GM18520 (cell line): ENCODE data around the gene PEDS1.
"Not testable (repeated sequence)": the region's sequence is repeated elsewhere in the genome, so short reads cannot be mapped to it uniquely, and the experiment has no call there.

Experiments used
- ATAC-seq: cut with Tn5 transposase; IDR thresholded peaks from one replicate; pipeline ENCODE4 v1.9.1; 2021; ENCODE audit not compliant: unreplicated experiment

The PEDS1 gene

DNA sequence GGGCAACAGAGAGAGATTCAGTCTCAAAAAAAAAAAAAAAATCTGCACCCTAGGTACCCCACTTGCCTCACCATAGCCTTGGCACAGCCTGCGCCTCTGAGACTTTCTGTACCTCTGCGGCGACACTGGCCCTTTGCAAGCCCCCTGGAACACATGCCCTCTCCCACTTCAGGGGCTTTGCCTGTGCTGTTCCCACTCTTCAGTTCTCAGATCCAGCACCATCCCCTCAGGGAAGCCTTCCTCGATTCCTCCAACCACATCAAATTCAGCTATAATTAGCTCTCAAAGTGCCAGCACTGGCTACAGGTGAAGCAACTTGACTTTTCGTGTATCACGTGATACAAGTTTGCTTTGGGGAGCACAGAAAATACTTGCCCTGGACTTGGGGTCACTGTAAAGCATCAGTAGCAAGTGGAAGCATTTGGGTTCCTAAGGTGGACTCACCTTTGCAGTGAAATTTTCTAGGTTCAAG is 38.4 kb downstream of the PEDS1 start:
- no peak for ATAC-seq

DNA sequence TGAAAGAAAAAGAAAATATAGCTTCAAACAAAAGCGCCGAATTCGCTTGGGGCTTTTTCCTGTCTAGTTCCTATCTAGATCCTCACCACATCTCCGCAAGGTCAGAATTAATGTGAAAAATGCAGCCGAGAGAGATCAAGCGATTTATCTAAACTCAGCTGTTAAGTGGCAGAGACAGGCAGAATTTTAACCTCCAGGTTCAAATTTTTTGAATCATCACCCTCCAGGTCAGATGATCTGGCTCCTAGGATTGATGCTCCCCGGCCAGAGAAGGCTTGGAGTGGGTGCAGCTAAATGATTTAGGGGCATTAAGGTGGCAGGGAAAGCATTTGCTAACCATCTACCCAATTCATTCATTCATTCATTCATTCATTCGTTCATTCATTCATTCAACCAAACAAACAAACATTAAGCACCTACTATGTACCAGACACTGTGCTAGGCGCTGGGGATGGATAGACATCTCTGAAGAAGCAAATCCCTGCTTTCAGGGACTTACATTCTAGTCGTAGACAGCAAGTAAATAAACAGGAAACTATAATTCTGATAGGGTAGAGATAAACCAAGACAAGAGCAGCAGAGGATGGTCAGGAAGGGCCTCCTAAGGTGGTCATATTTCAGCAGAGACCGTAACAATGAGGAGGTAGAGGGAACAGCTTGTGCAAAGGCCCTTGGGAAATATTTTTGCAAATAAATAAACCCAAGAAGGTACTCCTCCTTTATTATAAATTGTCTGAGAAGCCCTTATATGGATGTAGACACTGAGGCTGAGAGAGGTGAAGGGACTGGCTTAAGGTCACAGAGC is 39.9 kb downstream of the PEDS1 start:
- ATAC-seq, result no peak

DNA sequence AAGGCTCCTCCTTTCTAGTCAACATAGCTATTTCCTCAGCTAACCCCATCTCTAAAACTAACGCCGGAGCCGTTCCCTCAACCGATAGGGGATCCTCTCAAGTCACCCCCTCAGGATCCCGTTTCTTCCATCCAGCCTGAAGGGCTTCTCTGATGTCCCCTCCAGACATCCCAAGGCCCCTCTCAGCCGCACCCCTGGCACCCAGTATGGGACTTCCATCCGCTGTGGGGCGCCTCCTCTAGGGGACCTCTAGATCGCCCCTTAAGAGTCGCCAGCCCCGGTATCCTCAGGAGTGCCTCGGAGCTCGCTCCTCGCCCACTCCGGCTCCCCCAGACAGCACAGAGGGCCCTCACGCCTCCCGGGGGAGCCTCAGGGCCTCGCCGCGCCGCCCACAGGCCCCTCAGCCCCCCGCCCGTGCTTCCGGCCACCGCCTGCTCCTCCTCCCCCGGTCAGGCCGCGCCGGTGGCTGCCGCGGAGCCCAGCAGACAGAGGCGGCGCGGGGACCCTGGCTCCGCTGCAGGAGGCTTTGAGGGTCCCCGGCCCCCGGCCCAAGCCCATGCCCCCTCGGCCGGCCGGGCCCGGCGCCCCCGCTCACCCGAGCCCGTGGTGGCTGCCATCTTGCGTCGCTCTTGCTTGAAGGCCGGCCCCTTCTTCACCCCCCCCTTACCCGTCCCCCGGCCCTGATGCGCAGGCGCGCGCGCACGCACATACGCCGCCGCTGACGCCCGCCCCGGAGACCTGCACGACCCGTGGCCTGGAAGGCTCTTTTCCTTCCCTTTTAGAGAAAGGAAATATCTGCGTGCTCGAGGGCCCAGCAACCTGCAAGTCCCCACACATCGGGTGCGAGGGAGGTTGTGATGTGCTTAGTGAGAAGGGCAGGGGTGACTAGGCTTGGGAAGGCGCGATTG is 40.8 kb downstream of the PEDS1 start, which contains the start of gene UBE2V1:
TSS of gene UBE2V1 (minus strand) at position 639 of the 908 bp plus-strand sequence. CDS start at position 617, 22 bp downstream.
- ATAC-seq, result peak; percentile 23

DNA sequence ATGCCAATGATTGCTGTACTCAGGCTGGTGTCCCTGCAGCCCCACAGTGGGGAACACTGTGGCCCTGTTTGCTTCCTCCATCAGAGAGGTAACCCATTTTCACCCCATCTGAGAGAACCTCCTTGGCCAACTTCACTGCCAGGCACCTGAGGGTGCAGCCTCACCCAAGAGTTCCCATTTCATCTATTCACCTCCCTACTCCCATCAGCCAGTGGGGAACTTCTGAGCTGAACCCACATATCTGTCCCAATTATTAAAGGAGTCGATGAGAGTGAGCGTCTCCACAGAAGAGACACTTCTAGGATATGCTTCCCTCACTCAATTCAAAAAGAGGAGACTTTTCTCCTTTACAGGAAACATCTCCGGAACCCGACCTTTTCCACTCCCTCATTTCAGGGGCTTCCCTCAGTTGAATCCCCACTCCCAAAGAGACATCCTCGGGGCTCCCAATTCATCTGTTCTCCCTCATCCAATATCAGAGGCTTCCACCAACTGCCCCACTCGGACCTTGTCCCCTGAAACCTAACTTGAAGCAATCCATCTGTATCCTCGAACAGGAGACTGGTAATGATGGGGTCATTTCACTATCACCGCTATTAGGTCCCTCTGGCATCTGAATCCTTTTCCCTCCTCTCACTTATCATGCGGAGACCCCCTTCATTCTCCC is 41.6 kb downstream of the PEDS1 start:
- no peak for ATAC-seq

DNA sequence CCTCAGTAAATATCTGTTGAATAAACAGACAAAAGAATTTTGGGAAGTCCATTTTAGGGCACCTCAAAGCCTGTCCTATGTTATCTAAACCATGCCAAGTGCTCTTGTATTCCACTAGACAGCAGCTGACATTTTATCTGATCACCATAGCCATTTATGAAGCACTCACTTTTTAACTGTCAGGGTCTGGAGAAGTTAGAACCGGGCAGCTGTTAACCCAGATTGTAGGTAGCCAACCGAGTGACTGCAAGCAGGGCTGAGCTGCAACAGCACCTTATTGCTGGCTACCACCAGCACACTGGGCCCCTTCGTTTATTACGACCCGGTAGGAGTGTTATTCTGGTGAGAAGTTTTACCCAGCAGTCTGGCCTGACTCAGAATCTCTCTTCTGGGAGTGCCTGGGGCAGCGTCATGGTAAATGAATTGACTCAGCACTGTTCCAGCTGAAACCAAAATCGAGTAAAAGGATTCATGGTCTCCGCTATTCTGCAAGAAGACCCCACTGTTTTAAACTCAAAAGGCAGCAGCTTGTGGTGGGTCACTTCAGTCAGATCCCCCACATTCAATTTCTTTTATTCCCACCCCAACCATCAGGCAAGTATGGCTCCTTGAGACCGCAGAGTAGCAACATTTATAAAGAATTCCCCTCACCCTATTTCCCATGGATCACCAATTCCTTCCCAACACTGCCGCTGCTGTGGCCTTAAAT is 42.2 kb downstream of the PEDS1 start:
- ATAC-seq, result no peak

DNA sequence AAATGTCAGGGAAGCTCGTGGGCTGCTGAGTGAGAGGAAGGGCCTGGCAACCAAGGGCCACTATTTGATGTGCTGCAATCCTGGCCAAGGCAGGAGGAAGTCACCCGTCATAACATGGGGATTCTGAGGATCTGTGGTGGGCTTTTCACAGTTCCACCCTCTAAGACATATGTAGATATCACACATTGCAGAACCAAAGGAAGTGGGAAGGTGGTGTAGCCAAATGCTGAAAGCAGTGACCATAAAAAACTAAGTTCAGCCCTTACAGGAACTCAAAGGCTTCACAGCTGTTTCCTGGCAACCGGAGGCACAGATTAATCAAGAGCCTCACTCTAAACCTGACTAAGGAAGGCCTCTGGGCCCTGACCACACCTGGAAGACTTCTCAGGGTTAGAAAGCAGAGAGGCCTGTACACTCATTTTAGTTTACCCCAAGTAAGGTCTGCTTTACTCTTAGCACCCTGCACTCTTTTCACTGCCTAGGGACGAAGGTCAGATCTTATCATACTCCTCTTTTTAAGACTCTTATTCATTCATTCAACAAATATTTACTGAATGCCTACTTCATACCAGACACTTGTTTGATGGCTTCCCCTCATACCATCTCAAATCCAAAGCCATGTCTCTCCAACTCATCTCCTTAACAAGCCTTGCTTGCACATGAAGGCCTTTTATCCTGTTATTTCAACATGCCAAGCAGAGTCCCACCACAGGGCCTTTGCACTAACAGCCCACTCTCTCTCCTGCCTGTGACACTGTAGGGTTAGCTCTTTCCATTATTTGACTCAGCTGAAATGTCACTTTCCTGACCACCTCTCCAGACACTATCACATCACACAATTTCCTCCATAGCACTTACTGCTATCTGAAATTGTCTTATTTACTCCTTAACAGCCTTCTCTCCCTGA is 43.1 kb downstream of the PEDS1 start:
- peak; percentile 39 for ATAC-seq

DNA sequence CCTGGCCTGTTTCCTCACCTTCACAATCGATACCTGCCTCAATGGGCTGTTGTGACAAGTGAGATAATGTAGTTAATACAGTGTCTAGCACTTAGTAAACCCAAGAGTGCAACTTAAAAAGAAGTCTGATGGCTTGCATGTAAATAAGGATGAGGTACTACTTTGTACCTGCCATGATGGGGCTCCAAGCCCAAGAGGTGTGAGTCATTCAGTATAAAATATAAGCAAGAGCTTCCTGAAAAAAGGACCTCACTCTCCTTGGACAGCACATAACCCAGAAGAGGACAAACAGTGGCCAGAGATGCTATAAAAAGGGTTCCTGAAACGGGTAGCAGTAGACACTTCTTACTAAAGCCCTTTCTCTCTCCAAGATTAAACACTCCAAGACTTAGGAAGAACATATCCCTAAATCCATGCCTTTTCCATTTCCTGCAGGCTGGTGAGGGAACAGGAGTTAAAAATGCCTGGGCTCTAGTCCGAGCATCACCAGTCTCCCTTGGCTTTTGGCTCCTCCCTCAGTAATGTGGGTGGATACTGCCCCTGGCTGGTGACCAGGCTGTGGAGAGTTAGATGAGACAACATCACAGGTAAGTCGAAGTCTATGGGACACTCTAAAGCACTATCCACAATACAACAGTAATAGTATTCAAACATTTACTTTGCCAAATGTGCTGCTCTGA is 44.8 kb downstream of the PEDS1 start:
- ATAC-seq, result no peak

DNA sequence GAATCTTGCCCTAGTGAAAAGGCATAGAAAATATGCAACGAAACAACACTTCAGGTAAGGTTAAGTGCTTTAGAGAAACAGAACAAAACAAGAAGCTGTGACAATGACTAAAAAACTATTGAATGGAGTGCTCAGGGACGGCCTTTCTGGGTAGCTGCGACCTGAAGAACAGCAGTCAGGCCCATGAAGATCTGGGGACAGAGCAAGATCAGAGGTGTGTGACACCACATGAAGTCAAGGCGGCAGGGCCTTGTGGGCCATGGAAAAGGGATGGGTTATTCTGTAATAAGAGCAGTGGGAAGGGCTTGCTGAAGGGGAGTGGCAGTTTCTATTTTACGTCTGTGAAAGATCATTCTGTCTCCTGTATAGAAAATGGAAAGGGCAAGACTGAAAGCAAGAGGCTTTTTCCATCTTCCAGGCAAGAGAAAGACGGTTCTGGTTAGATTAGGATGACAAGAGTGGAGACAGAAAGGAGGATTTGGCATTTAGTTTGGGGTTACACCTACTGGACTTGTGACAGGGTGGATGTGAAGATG is 45.7 kb downstream of the PEDS1 start:
- no peak for ATAC-seq

DNA sequence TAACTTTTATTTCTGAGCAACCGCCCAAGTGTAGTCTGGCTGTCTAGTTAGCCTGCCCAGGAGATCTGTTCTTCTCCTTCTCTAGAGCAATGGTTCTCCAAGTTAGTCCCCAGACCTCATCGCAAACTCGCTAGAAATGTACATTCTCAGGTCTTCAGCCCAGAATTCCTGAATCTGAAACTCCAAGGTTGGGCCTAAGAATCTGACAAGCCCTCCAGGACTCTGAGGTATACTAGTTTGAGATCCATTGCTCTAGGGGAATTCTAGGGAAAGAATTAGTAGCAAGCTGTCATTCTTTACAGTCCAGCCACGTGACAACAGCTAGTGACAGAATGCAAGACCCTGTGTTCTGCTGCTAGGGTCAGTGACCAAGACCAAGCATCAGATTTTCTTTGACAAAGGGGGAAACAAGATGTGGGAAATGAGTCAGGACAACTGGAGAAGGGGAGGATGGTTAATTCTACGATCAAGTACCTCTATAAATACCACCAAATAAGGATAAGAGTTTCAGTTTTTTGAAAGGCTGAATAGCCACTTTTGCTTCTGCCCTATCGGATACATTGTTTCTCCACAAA is 46.4 kb downstream of the PEDS1 start:
- ATAC-seq, result no peak

DNA sequence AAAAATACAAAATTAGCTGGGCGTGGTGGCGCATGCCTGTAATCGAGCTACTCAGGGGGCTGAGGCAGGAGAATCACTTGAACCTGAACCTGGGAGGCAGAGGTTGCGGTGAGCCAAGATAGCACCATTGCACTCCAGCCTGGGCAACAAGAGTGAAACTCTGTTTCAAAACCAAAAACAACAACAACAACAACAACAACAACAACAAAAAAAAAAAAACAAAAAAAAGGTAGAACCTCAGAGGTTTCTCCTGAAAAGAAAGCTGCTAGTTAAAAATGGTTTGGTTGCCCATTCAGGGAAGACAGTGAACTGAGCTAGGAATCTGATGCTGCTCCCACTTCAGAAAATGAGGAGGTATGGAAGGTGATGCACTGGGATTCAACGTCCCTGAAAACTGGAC is 46.9 kb downstream of the PEDS1 start:
- ATAC-seq, result not testable (repeated sequence)
